HepG2 (cell line): ENCODE measurements around the gene RPL27A. TPM values are rescaled to one million over a fixed set of nuclear protein-coding genes. Genes with fewer than 3 reads are reported as not detected.
A peak's percentile ranks its signal among the peaks of the same experiment; 100 is the strongest.

Experiments
- ATAC-seq: fragments of 200-7000 bp; cut with Tn5 transposase; 3 replicates; pipeline ENCODE4 v1.9.1; 2020; ENCODE audit warnings: mild to moderate bottlenecking, moderate library complexity
- BruUV-seq: library from RNA; stranded (reverse); fragments of 400-500 nt; replicated peaks from 2 replicates; lab custom pipeline; 2021; lab: Mats Ljungman, UMichigan
- CTCF ChIA-PET: fragments of 300-600 bp; formaldehyde crosslinking; extraction: SDS; loops from one replicate; lab custom pipeline; 2021; ENCODE audit warnings: low total read pairs, inconsistent platforms, low intra/inter-chr PET ratio; lab: Yijun Ruan, JAX
- POLR2A ChIA-PET: fragments of 350-600 bp; sonication (Branson Sonifier 250); formaldehyde crosslinking; loops from one replicate; lab custom pipeline; 2020; ENCODE audit warnings: antibody characterized with exemption, inconsistent platforms; lab: Yijun Ruan, JAX
- DNase-seq: peaks from one replicate; pipeline ENCODE4 v3.0.0-alpha.2; 2015; ENCODE audit warnings: low spot score
- FAIRE-seq: peaks from 3 replicates; lab custom pipeline; 2011; peaks lifted over from hg19 to GRCh38; lab: Jason Lieb, UNC
- H2AFZ ChIP-seq: one replicate; pipeline ENCODE4 v1.6.1; 2011; ENCODE audit warnings: low read length, inconsistent platforms
- H3K27ac ChIP-seq: fragments of 300-600 bp; 3 replicates; pipeline ENCODE4 v1.8.0; 2011; ENCODE audit warnings: mixed run types, mild to moderate bottlenecking, mixed read lengths, low read length, inconsistent platforms; ENCODE audit not compliant: insufficient read depth; ENCODE audit errors: extremely low read length
- H3K27me3 ChIP-seq, 2 experiments: fragments of 200-600 bp in 1 of 2; 2 replicates in 1 of 2; 3 replicates in 1 of 2; pipeline versions ENCODE4 v1.6.0 to v1.8.0; 2011; ENCODE audit warnings: low read length in 2 of 2, mild to moderate bottlenecking in 2 of 2, moderate library complexity in 2 of 2, inconsistent platforms in 1 of 2; ENCODE audit not compliant: insufficient read depth in 2 of 2, control insufficient read depth in 1 of 2
- H3K36me3 ChIP-seq, 2 experiments: fragments of 200-600 bp in 1 of 2; replicated peaks in 1 of 2; 2 replicates in 1 of 2; 3 replicates in 1 of 2; pipeline versions ENCODE4 v1.5.1 to v1.8.0; 2011; ENCODE audit warnings: low read length in 2 of 2, inconsistent platforms in 1 of 2; ENCODE audit not compliant: insufficient read depth in 2 of 2, control insufficient read depth in 1 of 2
- H3K4me1 ChIP-seq: 2 replicates; pipeline ENCODE4 v1.5.1; 2012; ENCODE audit warnings: low read length, inconsistent platforms; ENCODE audit not compliant: insufficient read depth
- H3K4me2 ChIP-seq: 2 replicates; pipeline ENCODE4 v1.6.0; 2011; ENCODE audit warnings: low read depth, low read length, inconsistent platforms
- H3K4me3 ChIP-seq, 3 experiments: fragments of 200-600 bp in 1 of 3; sonication (generic), shearing (Covaris generic) in 1 of 3; replicated peaks in 1 of 3; 2 replicates each; pipeline ENCODE4 v1.5.1; 2011 to 2016; ENCODE audit warnings: low read length in 3 of 3, inconsistent platforms in 2 of 3, low read depth in 2 of 3, mild to moderate bottlenecking in 2 of 3, control low read depth in 1 of 3, mixed read lengths in 1 of 3; ENCODE audit not compliant: insufficient read depth in 1 of 3
- H3K79me2 ChIP-seq: one replicate; pipeline ENCODE4 v1.6.1; 2011; ENCODE audit warnings: low read length, inconsistent platforms; ENCODE audit not compliant: insufficient read depth
- H3K9ac ChIP-seq: 2 replicates; pipeline ENCODE4 v1.6.0; 2011; ENCODE audit warnings: mild to moderate bottlenecking, low read depth, low read length, inconsistent platforms; ENCODE audit not compliant: insufficient read depth
- H3K9me3 ChIP-seq: 2 replicates; pipeline ENCODE4 v1.5.1; 2012; ENCODE audit warnings: mild to moderate bottlenecking, low read length
- H4K20me1 ChIP-seq: 2 replicates; pipeline ENCODE4 v1.6.0; 2011; ENCODE audit warnings: inconsistent platforms, mild to moderate bottlenecking, low read length, moderate library complexity; ENCODE audit not compliant: insufficient read depth
- ARNTL ChIP-seq: sonication (generic); formaldehyde crosslinking; IDR thresholded peaks from 2 replicates; pipeline ENCODE4 v1.4.0; 2020; ENCODE audit warnings: mild to moderate bottlenecking, missing genetic modification reagents
- FOXA1 ChIP-seq, 2 experiments: fragments of 450-650 bp in 1 of 2; sonication (generic) in 1 of 2; formaldehyde crosslinking in 1 of 2; IDR thresholded peaks; 2 replicates each; pipeline versions ENCODE4 v1.4.0 to v1.6.1; 2016 to 2020; ENCODE audit warnings: missing genetic modification reagents in 1 of 2
- HES4 ChIP-seq: sonication (generic); formaldehyde crosslinking; IDR thresholded peaks from 2 replicates; pipeline ENCODE4 v1.9.0; 2021; ENCODE audit warnings: mild to moderate bottlenecking, missing genetic modification reagents, borderline replicate concordance
- SNAI1 ChIP-seq: sonication (generic); formaldehyde crosslinking; IDR thresholded peaks from 2 replicates; pipeline ENCODE4 v1.5.0; 2020; ENCODE audit warnings: mild to moderate bottlenecking, missing genetic modification reagents, borderline replicate concordance
- TGIF2 ChIP-seq: IDR thresholded peaks from 2 replicates; pipeline ENCODE4 v1.6.1; 2016; ENCODE audit warnings: control low read depth, missing compliant biosample characterization
- YEATS4 ChIP-seq: sonication (generic); formaldehyde crosslinking; IDR thresholded peaks from 2 replicates; pipeline ENCODE4 v1.4.0; 2020; ENCODE audit warnings: missing genetic modification reagents, borderline replicate concordance
- ZMYM2 ChIP-seq: sonication (generic); formaldehyde crosslinking; IDR thresholded peaks from 2 replicates; pipeline ENCODE4 v1.8.0; 2022; ENCODE audit warnings: mild to moderate bottlenecking, missing genetic modification reagents
- ZNF280B ChIP-seq: sonication (generic); formaldehyde crosslinking; IDR thresholded peaks from 2 replicates; pipeline ENCODE4 v1.5.0; 2020; ENCODE audit warnings: missing genetic modification reagents, mild to moderate bottlenecking, borderline replicate concordance
- ZNF530 ChIP-seq: sonication (generic); formaldehyde crosslinking; IDR thresholded peaks from 2 replicates; pipeline ENCODE4 v1.5.0; 2020; ENCODE audit warnings: low read depth, mild to moderate bottlenecking, missing genetic modification reagents
- ZNF552 ChIP-seq: sonication (generic); formaldehyde crosslinking; IDR thresholded peaks from 2 replicates; pipeline ENCODE4 v1.9.0; 2022; ENCODE audit warnings: missing genetic modification reagents, mild to moderate bottlenecking, borderline replicate concordance
- ZNF672 ChIP-seq: sonication (generic); formaldehyde crosslinking; IDR thresholded peaks from 2 replicates; pipeline ENCODE4 v1.8.1; 2022; ENCODE audit warnings: missing genetic modification reagents
- ZNF687 ChIP-seq: sonication (generic); formaldehyde crosslinking; IDR thresholded peaks from 2 replicates; pipeline ENCODE4 v1.5.1; 2020; ENCODE audit warnings: mild to moderate bottlenecking, missing genetic modification reagents, moderate library complexity
- ZNF773 ChIP-seq: sonication (generic); formaldehyde crosslinking; IDR thresholded peaks from 2 replicates; pipeline ENCODE4 v1.4.0; 2020; ENCODE audit warnings: missing genetic modification reagents, borderline replicate concordance
- ZNF850 ChIP-seq: sonication (generic); formaldehyde crosslinking; conservative IDR thresholded peaks from 2 replicates; pipeline ENCODE4 v1.9.0; 2021; ENCODE audit warnings: mild to moderate bottlenecking, missing genetic modification reagents
- WGBS: methylation state at CpG from one replicate; pipeline ENCODE4 v1.1.6; 2017; ENCODE audit warnings: low lambda C conversion rate; 5-methylcytosine and 5-hydroxymethylcytosine counted together
- in situ Hi-C: cut with HindIII; loops from 2 replicates; pipeline ENCODE4 v1.10.0; 2017; ENCODE audit warnings: low pct_unique_long_range_greater_than_20kb; ENCODE audit not compliant: extremely low pct_ligation_motif_present
- intact Hi-C: fragments of 100-400 bp; cut with micrococcal nuclease; formaldehyde crosslinking; loops from one replicate; pipeline ENCODE4 v1.10.0; 2022; ENCODE audit not compliant: unreplicated experiment
- polyA plus RNA-seq, 8 experiments: library from polyadenylated mRNA; depleted of rRNA in 3 of 8; stranded (reverse) in 7 of 8; unstranded in 1 of 8; fragments of >200 nt; fragmentation: Illumina TruSeq in 4 of 8; extraction: Trizol in 4 of 8; gene quantifications; 2 replicates each; pipeline versions ENCODE4 v1.2.1 to v1.2.3, GENCODE V29; 2011 to 2016; ENCODE audit warnings: low read depth in 4 of 8, missing spikeins in 1 of 8, mixed read lengths in 1 of 8; ENCODE audit not compliant: insufficient read depth in 1 of 8
- total RNA-seq, 5 experiments: library from RNA; depleted of rRNA; stranded (reverse); fragments of >200 nt; fragmentation: Illumina TruSeq; extraction: Trizol; gene quantifications; 2 replicates each; pipeline ENCODE4 v1.2.3, GENCODE V29; 2016; ENCODE audit warnings: low read depth in 1 of 5

The RPL27A gene
- total and polyA plus RNA-seq, 2 of the 13 experiments (the other 11 are each of a cell fraction or from before 2014, with no cell fraction given), result 1,531 to 2,153 TPM

GRCh38 chr11:8654503-8654902 is 28.1 kb upstream of the RPL27A start:
- Histone ChIP-seq H4K20me1 (no peaks in the 10 kb centered on the region), H3K27me3 (no peaks in the 10 kb centered on the region), H3K4me2 (no peak overlapping the region), H3K36me3 (peaks cover 1 to 9% of the 10 kb centered on the region in 2 experiments; a peak in 3 of 5 replicates), H3K9ac (no peak overlapping the region), H3K79me2 (no peaks in the 10 kb centered on the region), H2AFZ (no peak overlapping the region), H3K9me3 (no peaks in the 10 kb centered on the region)
- CTCF ChIA-PET, result no interaction called here
- 96% methylated on average over 4 of the region's 4 CpGs for WGBS
- ATAC-seq, result no peak
- no peak for DNase-seq
- TF ChIP-seq ZMYM2 (CRISPR knock-in tag) (no peak), ZNF552 (CRISPR knock-in tag) (no peak), ZNF280B (CRISPR knock-in tag) (no peak), FOXA1 (IDR thresholded peaks at IDR 0.05) (peak; percentile 21; the same call in 1 of the 2 replicates), FOXA1 (CRISPR knock-in tag; IDR thresholded peaks at IDR 0.05) (no peak)
- TF ChIP-seq, all 625 proteins: peak for 1
- no peak for FAIRE-seq
- POLR2A ChIA-PET, result no interaction called here
- BruUV-seq, result no TSS peak
- Histone ChIP-seq H3K4me1 (no peaks in the 10 kb centered on the region), H3K27ac (no peak overlapping the region), H3K4me3 (no peak overlapping the region)
- in situ Hi-C loops (no loop called here), intact Hi-C loops (no loop called here)

- no peaks in the 10 kb centered on the region for H3K27me3 ChIP-seq
- TF ChIP-seq YEATS4 (CRISPR knock-in tag) (no peak), ZNF672 (no peak), ZNF850 (CRISPR knock-in tag) (no peak), ZNF530 (CRISPR knock-in tag) (no peak), ZNF687 (CRISPR knock-in tag) (no peak), HES4 (CRISPR knock-in tag) (no peak), ZNF773 (CRISPR knock-in tag) (no peak), ARNTL (CRISPR knock-in tag) (no peak), SNAI1 (CRISPR knock-in tag) (no peak), TGIF2 (no peak)
These were observed 26.3 kb upstream of the RPL27A start for GRCh38 chr11:8656291-8656690.

More at GRCh38 chr11:8656291-8656690, 26.3 kb upstream of the RPL27A start:
- Histone ChIP-seq H2AFZ (no peak overlapping the region), H3K4me1 (no peaks in the 10 kb centered on the region), H3K79me2 (no peaks in the 10 kb centered on the region), H3K36me3 (0 out of 5 replicates have a peak, but pooled peaks cover 0 to 1% of the 10 kb centered on the region in 2 experiments), H4K20me1 (no peaks in the 10 kb centered on the region), H3K9ac (no peak overlapping the region), H3K4me2 (no peak overlapping the region), H3K4me3 (no peak overlapping the region), H3K9me3 (no peaks in the 10 kb centered on the region), H3K27ac (no peak overlapping the region)
- ChIA-PET CTCF (no interaction called here), POLR2A (interaction anchor here (1.6 kb wide), 1 partner anchor 26 kb away, joined by 6 read pairs; the partner anchor contains the start of genes RPL27A and TRIM66)
- 100% methylated on average over 2 of the region's 2 CpGs for WGBS
- no peak for ATAC-seq
- intact Hi-C loops, result no loop called here
- no peak for DNase-seq
- no peak for FAIRE-seq
- BruUV-seq, result no TSS peak
- in situ Hi-C loops, result no loop called here
